Frontal cortex (tissue), 4 donors: Measurements from ENCODE around the gene ESR2. TPM values are rescaled to one million over a fixed set of nuclear protein-coding genes. Genes with fewer than 3 reads are reported as not detected.
"Not testable (repeated sequence)": the region's sequence is repeated elsewhere in the genome, so short reads cannot be mapped to it uniquely, and the experiment has no call there.

ENCODE experiments used
- DNase-seq, 2 donors: peaks; one replicate each; pipeline ENCODE4 v3.0.0; 2012; ENCODE audit warnings: low spot score in 2 of 2
- FAIRE-seq: peaks from 2 replicates; lab custom pipeline; 2012; peaks lifted over from hg19 to GRCh38; lab: Jason Lieb, UNC
- total RNA-seq: library from RNA; depleted of rRNA; stranded (reverse); fragments of >200 nt; gene quantifications from one replicate; pipeline ENCODE4 v1.2.3, GENCODE V29; 2014
- donor health status: control.
- donor health status: control.
- donor health status: control.

Gene ESR2
- total RNA-seq, 1 donor from 2014 or later, result 1.2 TPM

DNA sequence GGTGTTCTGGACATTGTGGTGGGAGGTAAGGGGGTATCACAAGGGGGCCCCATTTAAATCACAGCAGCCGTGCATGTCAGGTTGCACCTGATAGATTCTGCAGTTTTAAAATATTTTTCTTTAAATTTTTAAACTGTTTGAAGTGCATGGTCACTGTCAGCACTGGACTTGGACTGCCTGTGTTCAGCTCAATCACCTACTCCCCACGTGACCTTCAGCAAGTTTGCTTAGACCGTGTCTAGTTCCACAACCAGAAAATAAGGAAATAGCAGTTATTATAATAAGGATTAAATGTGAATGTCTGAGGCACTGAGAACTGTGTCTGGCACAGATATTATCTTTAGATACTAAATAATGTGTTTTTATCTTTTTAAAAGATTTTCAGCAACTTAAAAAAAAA is 64.7 kb downstream of the ESR2 start:
- FAIRE-seq (no peak), DNase-seq (no peak)

DNA sequence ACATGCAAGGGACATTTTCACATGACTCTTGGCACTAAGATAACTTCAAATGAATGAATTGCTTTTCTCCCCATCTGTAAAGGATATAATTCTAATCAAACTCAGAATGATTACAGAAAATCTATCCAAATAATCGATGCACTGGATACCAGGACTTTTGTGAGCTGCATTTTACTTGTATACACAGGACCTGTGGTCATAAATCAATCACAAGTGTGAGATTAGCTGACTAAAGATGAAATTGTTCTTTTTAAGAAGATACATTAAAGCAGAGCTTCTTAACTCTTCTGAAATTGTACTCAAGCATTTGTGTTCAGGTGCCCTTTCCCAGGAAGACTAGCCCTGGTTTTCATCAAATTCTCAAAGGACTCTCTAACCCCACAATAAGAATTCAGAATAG is 66.3 kb downstream of the ESR2 start:
- DNase-seq, result no peak
- FAIRE-seq, result no peak

- DNase-seq (no peak), FAIRE-seq (no peak)
These were observed 68.9 kb downstream of the ESR2 start for GRCh38 chr14:64225151-64225757.

- FAIRE-seq, result no peak
- no peak for DNase-seq
These were observed 72.7 kb downstream of the ESR2 start for GRCh38 chr14:64221391-64222003.

- FAIRE-seq, result no peak
- peak in 1 of 2 donors; percentile 27 for DNase-seq
These were observed 73.7 kb downstream of the ESR2 start for GRCh38 chr14:64220466-64220865.

DNA sequence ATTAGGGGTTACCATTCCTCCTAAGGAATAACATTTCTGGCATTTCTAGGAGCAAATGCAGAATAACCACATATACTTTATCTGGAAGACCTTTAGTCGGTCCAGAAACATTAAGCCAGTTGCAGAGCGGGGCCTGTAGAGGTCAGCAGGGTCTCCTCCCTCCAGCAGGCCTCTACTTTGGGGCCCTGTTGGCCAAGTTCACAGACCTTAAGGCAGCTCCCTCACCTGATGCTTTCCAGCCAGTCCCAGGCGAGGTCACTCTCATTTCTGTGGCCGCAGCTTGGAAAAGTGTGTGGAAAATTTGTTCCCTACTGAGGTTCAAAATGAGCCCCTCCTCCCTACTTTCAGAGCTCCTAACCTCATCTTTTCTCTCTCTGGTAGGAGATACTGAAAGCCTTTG is 74.1 kb downstream of the ESR2 start:
- FAIRE-seq, result no peak
- no peak for DNase-seq

- FAIRE-seq (no peak), DNase-seq (no peak)
These were observed 75.6 kb downstream of the ESR2 start for GRCh38 chr14:64218344-64219240.

DNA sequence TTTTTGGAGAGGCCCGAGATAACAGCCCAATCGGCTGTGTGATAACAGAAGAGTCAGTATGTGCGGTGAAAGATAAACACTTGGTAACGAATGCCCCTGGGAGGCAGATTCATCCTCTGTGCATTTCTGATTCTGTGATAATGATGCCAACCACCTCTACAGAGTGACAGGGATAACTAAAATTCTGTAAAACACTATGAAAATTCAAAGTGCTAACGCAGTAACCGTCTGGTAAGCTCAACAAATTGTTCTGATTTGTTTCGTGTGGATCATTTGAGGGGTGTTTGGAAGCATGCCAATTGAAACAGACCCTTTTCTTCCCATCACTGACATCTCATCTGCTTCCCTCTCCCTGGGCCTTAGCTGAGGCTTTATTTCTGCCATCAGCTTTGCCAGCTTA is 76.3 kb downstream of the ESR2 start:
- FAIRE-seq, result no peak

DNA sequence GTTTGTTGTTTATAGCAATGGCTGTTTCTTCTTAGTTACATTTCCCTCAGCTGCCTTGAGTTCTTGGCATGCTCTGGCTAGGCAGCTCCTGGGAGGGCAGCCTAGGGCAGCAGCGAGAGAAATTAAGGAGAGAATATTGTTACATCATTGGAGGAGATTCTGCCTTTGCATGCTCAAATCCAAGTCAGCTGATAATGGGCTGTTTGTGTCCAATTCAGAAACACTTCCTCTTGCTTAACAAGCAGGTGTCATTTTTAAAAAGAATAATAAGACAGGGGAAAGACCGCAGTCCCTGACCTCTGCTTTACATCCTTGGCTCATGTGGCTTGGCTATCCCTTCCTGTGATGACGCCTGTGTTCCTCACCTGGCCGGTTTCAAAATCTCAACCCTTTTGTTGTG is 76.9 kb downstream of the ESR2 start:
- DNase-seq, result no peak

More for the DNA sequence above, 76.3 kb downstream of the ESR2 start:
- no peak for DNase-seq

GRCh38 chr14:64215978-64216377 is 78.2 kb downstream of the ESR2 start:
- no peak for FAIRE-seq
- no peak for DNase-seq

More for the DNA sequence above, 76.9 kb downstream of the ESR2 start:
- FAIRE-seq, result no peak

DNA sequence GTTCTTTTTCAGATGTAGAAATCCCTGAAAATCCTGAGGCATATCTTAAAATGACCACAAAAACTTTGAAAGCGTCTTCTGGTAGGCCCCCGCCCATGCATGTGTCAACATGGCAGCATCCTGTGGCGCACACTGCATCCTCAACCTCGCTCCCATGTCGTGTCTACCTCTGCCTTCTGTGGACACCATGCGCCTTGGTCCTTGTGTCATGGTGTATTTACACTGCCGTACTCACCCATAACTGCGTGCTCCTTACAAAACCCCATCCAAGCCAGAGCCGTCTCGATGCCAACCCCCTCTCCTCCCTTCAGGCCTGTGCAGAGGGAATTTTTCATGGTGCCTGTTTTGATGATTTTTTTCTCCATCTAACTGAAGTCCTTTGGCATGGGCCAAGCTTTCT is 78.9 kb downstream of the ESR2 start:
- DNase-seq (no peak), FAIRE-seq (no peak)

DNA sequence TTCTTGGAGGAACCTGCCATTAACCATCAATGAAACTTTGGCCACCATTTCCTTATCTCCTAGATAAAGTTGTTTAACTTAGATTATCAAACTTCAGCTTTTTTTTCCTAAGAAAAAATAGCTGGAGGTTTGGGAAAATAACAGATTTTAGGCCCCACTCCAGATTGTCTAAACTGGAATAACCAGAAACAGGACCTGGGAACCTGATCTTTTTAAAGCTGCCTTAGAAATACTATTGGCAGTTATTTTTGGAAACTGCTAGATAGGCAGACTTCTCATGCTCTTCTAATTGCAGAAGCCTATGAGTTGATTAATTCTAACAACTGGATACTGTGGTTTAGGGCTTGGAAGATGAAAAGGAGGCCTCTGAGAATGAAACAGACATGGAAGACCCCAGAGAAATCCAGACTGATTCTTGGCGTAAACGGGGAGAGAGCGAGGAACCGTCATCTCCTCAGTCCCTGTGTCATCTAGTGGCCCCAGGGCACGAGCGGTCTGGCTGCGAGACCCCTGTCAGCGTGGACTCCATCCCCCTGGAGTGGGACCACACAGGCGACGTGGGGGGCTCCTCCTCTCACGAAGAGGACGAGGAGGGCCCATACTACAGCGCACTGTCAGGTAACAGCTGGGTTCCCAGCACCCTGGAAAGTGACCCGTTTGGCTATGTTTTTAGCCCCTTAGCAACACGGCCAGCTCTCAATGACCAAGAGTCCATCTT is 80.2 kb downstream of the ESR2 start:
- no peak for DNase-seq
- no peak for FAIRE-seq

GRCh38 chr14:64213086-64213485 is 81.1 kb downstream of the ESR2 start:
- no peak for DNase-seq
- FAIRE-seq, result no peak

GRCh38 chr14:64212666-64213065 is 81.5 kb downstream of the ESR2 start:
- DNase-seq (no peak), FAIRE-seq (no peak)

GRCh38 chr14:64210912-64211311 is 83.3 kb downstream of the ESR2 start:
- not testable (repeated sequence) for DNase-seq, FAIRE-seq

- FAIRE-seq (no peak), DNase-seq (no peak)
These were observed 84.0 kb downstream of the ESR2 start for GRCh38 chr14:64210216-64210615.

DNA sequence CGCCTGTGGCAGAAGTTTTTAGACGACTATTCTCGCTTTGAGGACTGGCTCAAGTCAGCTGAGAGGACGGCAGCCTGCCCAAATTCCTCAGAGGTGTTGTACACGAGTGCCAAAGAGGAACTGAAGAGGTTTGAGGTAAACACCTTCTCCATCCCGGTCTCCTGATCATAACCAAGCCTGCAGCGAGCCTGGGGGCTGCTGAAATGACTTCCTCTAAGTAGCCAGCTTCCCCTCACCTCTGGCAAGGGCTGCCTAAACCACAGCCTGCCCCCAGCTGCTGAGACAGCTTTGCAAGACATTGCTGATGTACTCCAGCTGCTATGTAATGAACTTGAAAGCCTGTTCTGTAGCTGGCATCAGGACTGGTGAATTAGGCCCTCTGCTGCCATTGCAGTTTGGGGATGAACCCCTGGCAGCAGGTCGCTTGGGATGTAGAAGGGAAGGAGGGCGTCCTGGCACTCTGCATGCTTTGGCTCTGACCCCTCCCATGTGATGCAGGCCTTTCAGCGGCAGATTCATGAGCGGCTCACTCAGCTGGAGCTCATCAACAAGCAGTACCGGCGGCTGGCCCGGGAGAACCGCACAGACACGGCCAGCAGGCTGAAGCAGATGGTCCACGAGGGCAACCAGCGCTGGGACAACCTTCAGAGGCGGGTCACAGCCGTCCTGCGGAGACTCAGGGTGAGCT is 84.6 kb downstream of the ESR2 start:
- FAIRE-seq (no peak), DNase-seq (no peak)

- DNase-seq, result no peak
- FAIRE-seq, result no peak
These were observed 85.2 kb downstream of the ESR2 start for GRCh38 chr14:64208981-64209380.

GRCh38 chr14:64208261-64208660 is 85.9 kb downstream of the ESR2 start:
- no peak for DNase-seq
- no peak for FAIRE-seq
